Uterus (tissue), 4 donors: ENCODE results near the gene GDPGP1. TPM values are rescaled to one million over a fixed set of nuclear protein-coding genes. Genes with fewer than 3 reads are reported as not detected.
A peak's percentile ranks its signal among the peaks of the same experiment; 100 is the strongest.

ENCODE experiments used
- DNase-seq, 2 donors: peaks; one replicate each; pipeline ENCODE4 v3.0.0-alpha.2; 2019 to 2020
- H3K27ac ChIP-seq, 2 donors: fragments of 200-600 bp; sonication (generic); 1 replicate in 1 of 2; 2 replicates in 1 of 2; pipeline ENCODE4 v1.5.1; 2016 to 2018
- H3K27me3 ChIP-seq, 2 donors: fragments of 200-600 bp; sonication (generic); one replicate each; pipeline ENCODE4 v1.5.1; 2018 to 2019; ENCODE audit warnings: control low read depth in 1 of 2
- H3K36me3 ChIP-seq, 2 donors: fragments of 200-600 bp; sonication (generic); one replicate each; pipeline ENCODE4 v1.5.1; 2019; ENCODE audit warnings: control low read depth in 1 of 2
- H3K4me1 ChIP-seq, 2 donors: fragments of 200-600 bp; sonication (generic); one replicate each; pipeline ENCODE4 v1.5.1; 2018 to 2019; ENCODE audit warnings: control low read depth in 1 of 2
- H3K4me3 ChIP-seq, 2 donors: fragments of 200-600 bp; sonication (generic); 1 replicate in 1 of 2; 2 replicates in 1 of 2; pipeline ENCODE4 v1.5.1; 2018 to 2019; ENCODE audit warnings: mild to moderate bottlenecking in 1 of 2
- H3K9me3 ChIP-seq, 2 donors: fragments of 200-600 bp; sonication (generic); one replicate each; pipeline ENCODE4 v1.5.1; 2019; ENCODE audit warnings: control low read depth in 1 of 2
- CTCF ChIP-seq, 4 experiments: fragments of 200-600 bp in 2 of 4; fragments of 450-650 bp in 2 of 4; sonication (generic) in 2 of 4; IDR thresholded peaks; one replicate each; pipeline ENCODE4 v1.5.1; 2016 to 2019; ENCODE audit warnings: antibody characterized with exemption in 4 of 4, mild to moderate bottlenecking in 2 of 4, moderate library complexity in 1 of 4
- POLR2A ChIP-seq, 2 donors: fragments of 450-650 bp; IDR thresholded peaks; one replicate each; pipeline ENCODE4 v1.6.1; 2016; ENCODE audit warnings: antibody characterized with exemption in 2 of 2, mild to moderate bottlenecking in 1 of 2, moderate library complexity in 1 of 2
- intact Hi-C: fragments of 100-400 bp; cut with DNase I; formaldehyde crosslinking; loops from one replicate; pipeline ENCODE4 v1.15.1; 2023; ENCODE audit warnings: low total_unique reads
- total RNA-seq, 4 donors: library from RNA; depleted of rRNA in 3 of 4; stranded (reverse); fragments of >200 nt in 3 of 4; gene quantifications; one replicate each; pipeline versions ENCODE4 v1.1.0 to v1.2.4, GENCODE V29; 2014 to 2023
- donor health status: DM: yes; HTN: yes; CAD: no.

The GDPGP1 gene
- total RNA-seq, 4 donors from 2014 or later = under 0.01 to 15.0 (median 4.0) TPM

GRCh38 chr15:90213818-90214204 lies 20.2 kb upstream of the GDPGP1 start:
- no peak for DNase-seq
- Histone ChIP-seq H3K36me3 (no peaks in the 10 kb centered on the region), H3K4me3 (no peak overlapping the region), H3K27ac (no peak overlapping the region), H3K9me3 (no peaks in the 10 kb centered on the region), H3K27me3 (no peaks in the 10 kb centered on the region), H3K4me1 (no peaks in the 10 kb centered on the region)
- TF ChIP-seq CTCF (IDR thresholded peaks at IDR 0.05) (no peak), POLR2A (IDR thresholded peaks at IDR 0.05) (no peak)
- intact Hi-C loops = no loop called here

DNA sequence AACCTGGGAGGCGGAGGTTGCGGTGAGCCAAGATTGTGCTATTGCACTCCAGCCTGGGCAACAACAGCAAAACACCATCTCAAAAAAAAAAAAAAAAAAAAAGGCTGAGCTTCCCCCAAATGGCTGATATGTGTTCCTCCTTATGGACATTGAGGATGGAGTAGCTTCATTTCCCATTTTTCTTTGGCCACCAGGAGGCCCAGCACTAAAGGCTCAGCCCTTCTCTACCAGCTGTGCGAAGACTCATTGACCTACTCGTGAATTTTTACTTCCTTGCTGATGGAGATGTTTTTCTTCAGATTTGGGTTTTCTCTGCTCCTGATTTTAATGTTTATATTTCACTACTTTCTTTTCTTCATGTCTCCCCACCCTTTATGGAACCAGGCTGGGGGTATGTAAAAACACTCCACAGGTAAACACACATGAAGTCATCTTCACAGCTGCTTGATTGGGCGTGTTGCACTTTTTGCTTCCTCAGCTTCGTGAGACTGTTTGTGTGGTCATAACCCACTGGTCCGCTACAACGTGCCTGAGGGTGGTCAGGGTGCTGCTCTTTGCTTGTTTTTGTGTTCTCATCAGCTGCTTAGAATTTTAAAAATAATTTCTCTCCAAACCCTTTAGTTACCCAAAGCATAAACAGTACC lies 19.3 kb upstream of the GDPGP1 start:
- DNase-seq = no peak
- Histone ChIP-seq H3K27me3 (no peaks in the 10 kb centered on the region), H3K27ac (no peak overlapping the region), H3K9me3 (no peaks in the 10 kb centered on the region), H3K36me3 (no peaks in the 10 kb centered on the region), H3K4me3 (no peak overlapping the region), H3K4me1 (no peaks in the 10 kb centered on the region)
- intact Hi-C loops = no loop called here
- TF ChIP-seq POLR2A (IDR thresholded peaks at IDR 0.05) (no peak), CTCF (IDR thresholded peaks at IDR 0.05) (no peak)

DNA sequence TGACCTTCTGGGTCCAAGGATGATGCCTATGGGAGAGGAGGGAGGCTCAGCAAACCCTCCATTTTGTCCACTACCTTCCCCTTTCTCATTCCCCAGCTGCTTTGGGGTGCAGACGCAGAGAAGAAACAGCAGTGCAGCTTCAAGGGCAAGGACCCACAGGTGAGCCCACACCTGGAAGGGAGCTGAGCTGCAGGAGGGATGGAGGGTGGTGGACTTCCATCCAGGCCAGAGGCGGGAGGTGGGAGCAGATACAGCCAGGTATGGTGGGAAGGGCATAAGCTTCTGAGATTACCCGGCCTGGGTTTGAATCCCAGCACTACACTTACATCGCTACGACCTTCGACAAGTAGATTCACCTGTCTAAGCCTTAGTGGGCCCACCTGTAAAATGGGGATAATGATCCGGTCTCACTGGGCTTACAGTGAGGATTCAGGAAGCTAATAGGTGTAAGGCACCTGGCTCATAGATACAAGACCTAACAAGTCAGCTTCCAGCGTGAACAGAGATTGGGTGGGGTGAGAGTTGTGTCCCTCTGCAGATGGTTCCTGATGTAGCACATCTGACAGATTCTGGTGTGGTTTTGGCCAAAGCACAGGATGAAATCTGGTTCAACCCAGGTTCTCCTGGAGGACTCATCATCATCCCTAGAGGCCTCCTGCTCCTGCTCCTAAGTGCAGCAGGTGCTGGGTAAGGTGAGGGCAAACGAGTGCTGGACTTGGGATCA lies 16.2 kb upstream of the GDPGP1 start:
- no peak for DNase-seq
- Histone ChIP-seq H3K4me1 (no peaks in the 10 kb centered on the region), H3K27ac (no peak overlapping the region), H3K9me3 (no peaks in the 10 kb centered on the region), H3K4me3 (no peak overlapping the region), H3K36me3 (no peaks in the 10 kb centered on the region), H3K27me3 (no peaks in the 10 kb centered on the region)
- TF ChIP-seq POLR2A (IDR thresholded peaks at IDR 0.05) (no peak), CTCF (IDR thresholded peaks at IDR 0.05) (no peak)
- intact Hi-C loops = no loop called here

- no peaks in the 10 kb centered on the region for H3K9me3 ChIP-seq
- no peak overlapping the region for H3K27ac ChIP-seq
- H3K4me3 ChIP-seq = no peak overlapping the region
- peak in 1 of 2 donors; percentile 47 for DNase-seq
- peak; percentile 52 to 62 (median 56) for TF ChIP-seq CTCF (IDR thresholded peaks at IDR 0.05)
- no peak for TF ChIP-seq POLR2A (IDR thresholded peaks at IDR 0.05)
- no peaks in the 10 kb centered on the region for H3K27me3 ChIP-seq
- intact Hi-C loops = loop anchor here (5.0 kb wide), 1 partner anchor 167 kb away; no protein-coding TSS in a partner anchor
- H3K4me1 ChIP-seq = no peaks in the 10 kb centered on the region
- no peaks in the 10 kb centered on the region for H3K36me3 ChIP-seq
Observed at GRCh38 chr15:90219421-90220141, 14.4 kb upstream of the GDPGP1 start.
